ENCODE results near the gene LRRC7. TPM values are rescaled to one million over a fixed set of nuclear protein-coding genes. Genes with fewer than 3 reads are reported as not detected.

Gene LRRC7
- total and polyA plus RNA-seq, 2 of the 8 experiments (the other 6 are each of a cell fraction or from before 2014, with no cell fraction given): 0.03 to 0.17 TPM

GRCh38 chr1:69693921-69694675 is 126.4 kb downstream of the LRRC7 start:
- no peak overlapping the region for H2AK5ac ChIP-seq (ENCODE audit: low read depth, low read length)
- H3K27ac ChIP-seq (ENCODE audit: low read depth, low read length): no peak overlapping the region
- H3K4ac ChIP-seq (replicated peaks; ENCODE audit: insufficient read length, low read depth, low read length): no peak overlapping the region
- no peak overlapping the region for H3K56ac ChIP-seq (replicated peaks; ENCODE audit: insufficient read length, low read depth, low read length)
- H2BK12ac ChIP-seq (ENCODE audit: low read depth, low read length): no peak overlapping the region
- no peak overlapping the region for H2BK20ac ChIP-seq (ENCODE audit: low read length)
- H3K79me2 ChIP-seq (ENCODE audit: control insufficient read depth in 1 of 2, insufficient read depth in 2 of 2, low read length in 2 of 2): no peaks in the 10 kb centered on the region
- H2BK120ac ChIP-seq (replicated peaks; ENCODE audit: low read depth, low read length): no peak overlapping the region
- no peak overlapping the region for H3K18ac ChIP-seq (ENCODE audit: extremely low read depth, low read length)
- no peak overlapping the region for H4K5ac ChIP-seq (ENCODE audit: insufficient read length, low read depth, low read length)
- H3K79me1 ChIP-seq (ENCODE audit: low read depth, low read length): no peaks in the 10 kb centered on the region
- peaks cover 0 to 4% (median 0%) of the 10 kb centered on the region in 4 experiments; a peak in 2 of 7 replicates for H3K4me1 ChIP-seq (replicated peaks in 1 of 4; ENCODE audit: control insufficient read depth in 3 of 4, insufficient read depth in 4 of 4, low read length in 3 of 4)
- FAIRE-seq (no peak), DNase-seq (ENCODE audit: low read depth in 1 of 2, low spot score in 2 of 2) (no peak)
- H4K20me1 ChIP-seq (replicated peaks in 1 of 2; ENCODE audit: control insufficient read depth in 1 of 2, insufficient read depth in 2 of 2, low read length in 2 of 2): no peaks in the 10 kb centered on the region
- ChIA-PET CTCF (ENCODE audit: partially characterized antibody) (interaction anchor here (0.7 kb wide), 1 partner anchor 38 kb away, joined by 3 read pairs; no protein-coding TSS in a partner anchor), POLR2A (ENCODE audit: partially characterized antibody) (no interaction called here)
- H3K36me3 ChIP-seq (ENCODE audit: control insufficient read depth in 2 of 4, insufficient read depth in 4 of 4, low read length in 3 of 4): no peaks in the 10 kb centered on the region
- no peak overlapping the region for H3K4me2 ChIP-seq (ENCODE audit: insufficient read depth in 1 of 2, low read depth in 2 of 2, low read length in 2 of 2)
- H2AFZ ChIP-seq (ENCODE audit: low read length): no peak overlapping the region
- H3K23ac ChIP-seq (ENCODE audit: insufficient read length): no peak overlapping the region
- no peak overlapping the region for H3K14ac ChIP-seq (ENCODE audit: insufficient read length)
- H3K27me3 ChIP-seq (replicated peaks in 1 of 4; ENCODE audit: control insufficient read depth in 3 of 4, extremely low read depth in 1 of 4, insufficient read depth in 3 of 4, low read length in 3 of 4): no peaks in the 10 kb centered on the region
- H3K4me3 ChIP-seq (ENCODE audit: extremely low read depth in 1 of 4, insufficient read depth in 2 of 4, low read depth in 3 of 4, low read length in 4 of 4): no peak overlapping the region
- no peak overlapping the region for H4K8ac ChIP-seq (ENCODE audit: extremely low read depth, insufficient read depth, low read length)
- no peak overlapping the region for H2BK15ac ChIP-seq (ENCODE audit: low read length)
- peaks cover 4 to 6% of the 10 kb centered on the region in 2 experiments; a peak in 1 of 4 replicates for H3K9me3 ChIP-seq (ENCODE audit: insufficient read depth in 2 of 2, low read depth in 1 of 2, low read length in 1 of 2)
- no peak for TF ChIP-seq KDM5A (IDR thresholded peaks at IDR 0.05; ENCODE audit: low read length)
- TF ChIP-seq BACH1 (IDR thresholded peaks at IDR 0.05; ENCODE audit: low read length): no peak
- TF ChIP-seq SUZ12 (IDR thresholded peaks at IDR 0.05; ENCODE audit: low read length): no peak
- TF ChIP-seq SP1 (IDR thresholded peaks at IDR 0.05; ENCODE audit: low read depth, low read length): no peak
- TF ChIP-seq PHF8 (conservative IDR thresholded peaks at IDR 0.05; ENCODE audit: low read depth, low read length): no peak
- TF ChIP-seq TEAD4 (IDR thresholded peaks at IDR 0.05; ENCODE audit: low read depth, low read length): no peak
- no peak for TF ChIP-seq ZNF274 (IDR thresholded peaks at IDR 0.05; ENCODE audit: borderline replicate concordance, extremely low read depth, low read length)
- no peak for TF ChIP-seq ATF3 (IDR thresholded peaks at IDR 0.05; ENCODE audit: insufficient read depth, low read depth, low read length)
- no peak for TF ChIP-seq TBP (IDR thresholded peaks at IDR 0.05; ENCODE audit: low read depth, low read length)
- TF ChIP-seq GTF2F1 (IDR thresholded peaks at IDR 0.05; ENCODE audit: borderline replicate concordance, low read depth, low read length): no peak
- TF ChIP-seq CTBP2 (IDR thresholded peaks at IDR 0.05; ENCODE audit: borderline replicate concordance, insufficient read depth, insufficient read length, low read length): no peak
- no peak overlapping the region for H4K91ac ChIP-seq (replicated peaks; ENCODE audit: insufficient read length, low read length)
- H3K23me2 ChIP-seq (ENCODE audit: low read depth, low read length): no peaks in the 10 kb centered on the region
- no peak overlapping the region for H2BK5ac ChIP-seq (ENCODE audit: low read depth, low read length)
- no peak overlapping the region for H3K9ac ChIP-seq (replicated peaks in 1 of 4; ENCODE audit: extremely low read depth in 1 of 4, low read depth in 3 of 4, low read length in 3 of 4)
